Urinary bladder (tissue), 4 donors: ENCODE measurements around the gene NACC2. TPM values are rescaled to one million over a fixed set of nuclear protein-coding genes. Genes with fewer than 3 reads are reported as not detected.
A peak's percentile ranks its signal among the peaks of the same experiment; 100 is the strongest.

ENCODE experiments used
- DNase-seq: peaks from one replicate; pipeline ENCODE4 v3.0.0-alpha.2; 2015; ENCODE audit errors: extremely low spot score
- H3K27ac ChIP-seq: one replicate; pipeline ENCODE4 v1.5.1; 2013; ENCODE audit warnings: low read depth, mild to moderate bottlenecking, moderate library complexity
- H3K36me3 ChIP-seq: one replicate; pipeline ENCODE4 v1.6.1; 2013; ENCODE audit warnings: mild to moderate bottlenecking, moderate library complexity; ENCODE audit not compliant: insufficient read depth
- H3K4me1 ChIP-seq: one replicate; pipeline ENCODE4 v1.6.1; 2013; ENCODE audit warnings: mild to moderate bottlenecking, moderate library complexity; ENCODE audit not compliant: insufficient read depth
- H3K4me3 ChIP-seq: one replicate; pipeline ENCODE4 v1.5.1; 2013; ENCODE audit warnings: low read depth, low read length
- WGBS: extraction: QIAGEN DNeasy Blood & Tissue Kit; methylation state at CpG from one replicate; pipeline ENCODE4 v1.1.7; 2013; 5-methylcytosine and 5-hydroxymethylcytosine counted together
- polyA plus RNA-seq: library from polyadenylated mRNA; stranded (reverse); fragments of 200-250 nt; gene quantifications from one replicate; pipeline ENCODE4 v1.2.3, GENCODE V29; 2013
- total RNA-seq: library from RNA; depleted of rRNA; stranded (reverse); fragments of >200 nt; gene quantifications from one replicate; pipeline ENCODE4 v1.2.3, GENCODE V29; 2014
- donor health status: healthy with polysubstance abuse.
- donor health status: healthy.

The NACC2 gene
- total and polyA plus RNA-seq, 2 donors, result 14.9 to 54.1 TPM

- no peaks in the 10 kb centered on the region for H3K36me3 ChIP-seq
- DNase-seq, result no peak
- no peaks in the 10 kb centered on the region for H3K4me1 ChIP-seq
- no peak overlapping the region for H3K4me3 ChIP-seq
- H3K27ac ChIP-seq, result no peak overlapping the region
- WGBS, result 49% methylated on average over 18 of the region's 18 CpGs
Observed at GRCh38 chr9:136135326-136136126, 40.4 kb upstream of the NACC2 start.

- DNase-seq, result no peak
- H3K4me1 ChIP-seq, result no peaks in the 10 kb centered on the region
- no peak overlapping the region for H3K4me3 ChIP-seq
- 19% methylated on average over 18 of the region's 18 CpGs for WGBS
- no peak overlapping the region for H3K27ac ChIP-seq
- H3K36me3 ChIP-seq, result no peaks in the 10 kb centered on the region
Observed at GRCh38 chr9:136133959-136134484, 38.9 kb upstream of the NACC2 start.

GRCh38 chr9:136133191-136133958 lies 38.3 kb upstream of the NACC2 start:
- no peak overlapping the region for H3K27ac ChIP-seq
- H3K36me3 ChIP-seq, result no peaks in the 10 kb centered on the region
- peak overlapping the region; percentile 36 for H3K4me3 ChIP-seq
- 2% methylated on average over 69 of the region's 69 CpGs for WGBS
- H3K4me1 ChIP-seq, result no peaks in the 10 kb centered on the region
- DNase-seq, result no peak

- H3K27ac ChIP-seq, result no peak overlapping the region
- DNase-seq, result no peak
- H3K4me1 ChIP-seq, result no peaks in the 10 kb centered on the region
- no peaks in the 10 kb centered on the region for H3K36me3 ChIP-seq
- WGBS, result 8% methylated on average over 52 of the region's 52 CpGs
- no peak overlapping the region for H3K4me3 ChIP-seq
Observed at GRCh38 chr9:136132512-136133050, 37.5 kb upstream of the NACC2 start.

GRCh38 chr9:136131629-136132511 lies 36.8 kb upstream of the NACC2 start:
- WGBS, result 55% methylated on average over 31 of the region's 31 CpGs
- no peaks in the 10 kb centered on the region for H3K4me1 ChIP-seq
- H3K36me3 ChIP-seq, result no peaks in the 10 kb centered on the region
- no peak for DNase-seq
- H3K27ac ChIP-seq, result no peak overlapping the region
- H3K4me3 ChIP-seq, result no peak overlapping the region

GRCh38 chr9:136129176-136129575 lies 34.1 kb upstream of the NACC2 start:
- H3K27ac ChIP-seq, result no peak overlapping the region
- H3K4me1 ChIP-seq, result no peaks in the 10 kb centered on the region
- DNase-seq, result no peak
- H3K36me3 ChIP-seq, result no peaks in the 10 kb centered on the region
- WGBS, result 68% methylated on average over 17 of the region's 17 CpGs
- no peak overlapping the region for H3K4me3 ChIP-seq

- no peak for DNase-seq
- Histone ChIP-seq H3K27ac (no peak overlapping the region), H3K4me3 (no peak overlapping the region), H3K36me3 (no peaks in the 10 kb centered on the region), H3K4me1 (no peaks in the 10 kb centered on the region)
- 84% methylated on average over 17 of the region's 17 CpGs for WGBS
Observed at GRCh38 chr9:136128436-136128835, 33.3 kb upstream of the NACC2 start.

GRCh38 chr9:136127313-136127712 lies 32.2 kb upstream of the NACC2 start:
- Histone ChIP-seq H3K36me3 (no peaks in the 10 kb centered on the region), H3K27ac (no peak overlapping the region), H3K4me1 (no peaks in the 10 kb centered on the region), H3K4me3 (no peak overlapping the region)
- no peak for DNase-seq
- 85% methylated on average over 18 of the region's 18 CpGs for WGBS

- no peaks in the 10 kb centered on the region for H3K36me3 ChIP-seq
- no peak overlapping the region for H3K4me3 ChIP-seq
- H3K27ac ChIP-seq, result no peak overlapping the region
- no peaks in the 10 kb centered on the region for H3K4me1 ChIP-seq
- DNase-seq, result no peak
- 86% methylated on average over 2 of the region's 2 CpGs for WGBS
Observed at GRCh38 chr9:136124976-136125692, 30.0 kb upstream of the NACC2 start.

- 29% methylated on average over 45 of the region's 45 CpGs for WGBS
- no peak for DNase-seq
Observed at GRCh38 chr9:136122425-136123383, 27.6 kb upstream of the NACC2 start.

GRCh38 chr9:136121801-136122200 lies 26.7 kb upstream of the NACC2 start:
- no peak for DNase-seq
- no peaks in the 10 kb centered on the region for H3K4me1 ChIP-seq
- WGBS, result 90% methylated on average over 9 of the region's 9 CpGs
- no peaks in the 10 kb centered on the region for H3K36me3 ChIP-seq
- no peak overlapping the region for H3K27ac ChIP-seq
- H3K4me3 ChIP-seq, result no peak overlapping the region

More at GRCh38 chr9:136122425-136123383, 27.6 kb upstream of the NACC2 start:
- no peaks in the 10 kb centered on the region for H3K36me3 ChIP-seq
- no peaks in the 10 kb centered on the region for H3K4me1 ChIP-seq
- H3K4me3 ChIP-seq, result no peak overlapping the region
- no peak overlapping the region for H3K27ac ChIP-seq

- Histone ChIP-seq H3K4me1 (no peaks in the 10 kb centered on the region), H3K36me3 (no peaks in the 10 kb centered on the region), H3K4me3 (no peak overlapping the region), H3K27ac (no peak overlapping the region)
- no peak for DNase-seq
- WGBS, result 89% methylated on average over 18 of the region's 18 CpGs
Observed at GRCh38 chr9:136120438-136120844, 25.4 kb upstream of the NACC2 start.
